Activated CD4-positive, alpha-beta T cell treated with anti-CD3 and anti-CD28 coated beads for 36 hours (primary cell): ENCODE measurements around the gene C1orf122. TPM values are rescaled to one million over a fixed set of nuclear protein-coding genes. Genes with fewer than 3 reads are reported as not detected.

ENCODE experiments used
- ATAC-seq: fragments of 200-7000 bp; cut with Tn5 transposase; one replicate; pipeline ENCODE4 v1.10.0; 2021; ENCODE audit warnings: mild to moderate bottlenecking, moderate library complexity
- CTCF ChIA-PET: fragments of 350-600 bp; sonication (Branson Sonifier 250); formaldehyde crosslinking; loops from one replicate; lab custom pipeline; 2021; ENCODE audit warnings: antibody characterized with exemption; lab: Charles Lee
- POLR2A ChIA-PET: fragments of 350-600 bp; sonication (Branson Sonifier 250); formaldehyde crosslinking; loops from one replicate; lab custom pipeline; 2021; ENCODE audit warnings: antibody characterized with exemption, inconsistent platforms; lab: Charles Lee
- DNase-seq: peaks from one replicate; pipeline ENCODE4 v3.0.0-alpha.2; 2020
- H3K27ac Mint-ChIP-seq: one replicate; pipeline ENCODE4 v1.8.0; 2021; ENCODE audit warnings: mixed read lengths
- H3K27me3 Mint-ChIP-seq: one replicate; pipeline ENCODE4 v1.8.0; 2021; ENCODE audit warnings: mixed read lengths
- H3K36me3 Mint-ChIP-seq: one replicate; pipeline ENCODE4 v1.8.0; 2021; ENCODE audit warnings: low read depth, mixed read lengths
- H3K4me1 Mint-ChIP-seq: one replicate; pipeline ENCODE4 v1.8.0; 2021; ENCODE audit warnings: mixed read lengths
- H3K4me3 Mint-ChIP-seq: one replicate; pipeline ENCODE4 v1.8.0; 2021; ENCODE audit warnings: mild to moderate bottlenecking, moderate library complexity, mixed read lengths
- H3K9me3 Mint-ChIP-seq: one replicate; pipeline ENCODE4 v1.8.0; 2021; ENCODE audit warnings: low read depth, mixed read lengths
- intact Hi-C, 2 experiments: fragments of 100-400 bp; cut with DNase I in 1 of 2; cut with micrococcal nuclease in 1 of 2; formaldehyde crosslinking; loops; one replicate each; pipeline versions ENCODE4 v1.14.2 to v1.15.1; 2022 to 2024; cut with DNase I, micrococcal nuclease
- total RNA-seq, 2 experiments: library from RNA; stranded (reverse); gene quantifications; one replicate each; pipeline ENCODE4 v1.2.3, GENCODE V29; 2021

C1orf122 gene
- total RNA-seq, 2 experiments from 2014 or later = 10.8 to 17.9 TPM

DNA sequence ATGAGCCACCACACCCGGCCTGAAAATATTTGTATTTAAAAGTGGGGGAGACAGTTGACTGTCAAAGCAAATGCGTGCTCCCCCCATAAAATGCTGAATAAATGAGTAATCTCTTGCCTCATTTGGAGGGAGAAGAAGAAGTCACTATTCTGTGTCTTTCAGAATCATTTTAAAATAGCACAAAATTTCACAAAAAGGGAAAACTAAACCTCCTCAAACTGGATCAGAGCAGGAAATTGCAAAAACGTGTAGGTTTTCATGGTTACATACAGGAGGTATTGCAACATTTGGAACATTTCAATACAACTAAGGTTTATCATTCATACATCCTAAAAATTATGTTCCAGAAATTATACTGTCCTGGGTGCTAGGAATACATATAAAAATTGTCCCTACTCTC lies 38.2 kb downstream of the C1orf122 start:
- Mint-ChIP-seq H3K4me3 (no peak overlapping the region), H3K27me3 (no peaks in the 10 kb centered on the region), H3K4me1 (peaks cover 48% of the 10 kb centered on the region), H3K9me3 (no peaks in the 10 kb centered on the region), H3K27ac (peak overlapping the region; percentile 21), H3K36me3 (peaks cover 20% of the 10 kb centered on the region)
- ChIA-PET CTCF (interaction anchor here (0.9 to 1.8 kb wide), 2 partner anchors 10 to 24 kb away, joined by 3 to 4 read pairs; no protein-coding TSS in a partner anchor), POLR2A (no interaction called here)
- no peak for DNase-seq
- intact Hi-C loops = no loop called here
- ATAC-seq = no peak

DNA sequence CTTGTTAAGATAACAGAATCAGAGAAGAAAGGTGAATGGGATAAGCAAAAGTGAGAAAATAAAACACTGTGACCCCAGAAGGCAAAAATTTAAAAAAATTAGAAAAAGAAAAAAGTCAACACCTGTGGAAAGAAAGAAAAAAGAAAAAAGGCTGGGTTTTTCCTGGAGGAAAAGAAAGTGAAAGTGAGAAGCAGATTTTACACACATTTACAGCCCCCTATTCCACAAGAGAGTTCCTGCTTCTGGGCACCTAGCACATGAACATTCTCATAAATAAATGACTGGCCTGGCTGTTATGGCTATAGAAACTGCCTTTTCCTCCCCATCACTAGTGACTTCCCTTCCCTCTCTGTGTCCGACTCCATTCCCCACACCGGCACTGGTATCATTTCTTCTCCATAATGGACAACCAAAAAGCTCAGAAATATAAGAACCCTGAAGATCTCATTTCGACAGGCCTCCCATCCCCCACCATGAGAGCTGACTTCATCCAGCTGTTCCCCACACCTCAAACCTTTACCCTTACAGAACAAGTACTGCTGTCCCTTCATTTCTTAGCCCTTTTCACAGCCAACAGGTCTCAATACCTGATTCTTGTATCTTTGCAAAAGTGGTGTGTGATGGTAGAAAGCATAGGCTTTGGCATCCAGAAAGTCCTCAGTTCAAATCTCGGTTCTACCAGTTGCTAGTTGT lies 39.2 kb downstream of the C1orf122 start:
- ChIA-PET POLR2A (interaction anchor here (0.7 kb wide), 1 partner anchor 64 kb away, joined by 11 read pairs; no protein-coding TSS in a partner anchor), CTCF (interaction anchor here (0.6 to 1.6 kb wide), 4 partner anchors 12 to 151 kb away, joined by 3 to 10 read pairs (median 3); partner anchors contain the start of gene MTF1)
- Mint-ChIP-seq H3K9me3 (no peaks in the 10 kb centered on the region), H3K4me3 (peak overlapping the region; percentile 57), H3K36me3 (peaks cover 20% of the 10 kb centered on the region), H3K27ac (peak overlapping the region; percentile 86), H3K27me3 (no peaks in the 10 kb centered on the region), H3K4me1 (peaks cover 48% of the 10 kb centered on the region)
- peak; percentile 19 for ATAC-seq
- peak; percentile 22 for DNase-seq
- intact Hi-C loops = no loop called here

DNA sequence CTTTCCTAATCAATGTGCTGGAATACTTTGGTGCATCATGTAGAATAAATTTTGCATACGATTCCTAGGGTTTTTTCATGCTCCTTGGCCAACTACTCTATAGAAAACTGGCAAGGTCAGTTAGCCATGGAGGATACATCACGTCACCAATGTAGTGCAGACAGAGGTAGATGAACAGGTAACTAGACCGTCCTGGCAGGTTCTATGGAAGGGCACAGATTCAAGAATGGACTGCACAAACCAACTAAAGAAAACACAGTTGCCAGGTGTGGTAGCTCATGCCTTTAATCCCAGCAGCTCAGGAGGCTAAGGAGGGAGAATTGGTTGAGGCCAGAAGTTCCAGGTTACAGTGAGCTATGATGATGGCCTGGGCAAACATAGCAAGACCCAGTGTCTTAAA lies 41.9 kb downstream of the C1orf122 start:
- DNase-seq (no peak), ATAC-seq (no peak)
- H3K27me3 Mint-ChIP-seq = no peaks in the 10 kb centered on the region
- CTCF ChIA-PET = interaction anchor here (1.2 kb wide), 1 partner anchor 246 kb away, joined by 3 read pairs; no protein-coding TSS in a partner anchor
- no peak overlapping the region for H3K27ac Mint-ChIP-seq
- POLR2A ChIA-PET = no interaction called here
- intact Hi-C loops = no loop called here
- no peaks in the 10 kb centered on the region for H3K9me3 Mint-ChIP-seq
- peaks cover 51% of the 10 kb centered on the region for H3K4me1 Mint-ChIP-seq
- peaks cover 26% of the 10 kb centered on the region for H3K36me3 Mint-ChIP-seq
- no peak overlapping the region for H3K4me3 Mint-ChIP-seq

DNA sequence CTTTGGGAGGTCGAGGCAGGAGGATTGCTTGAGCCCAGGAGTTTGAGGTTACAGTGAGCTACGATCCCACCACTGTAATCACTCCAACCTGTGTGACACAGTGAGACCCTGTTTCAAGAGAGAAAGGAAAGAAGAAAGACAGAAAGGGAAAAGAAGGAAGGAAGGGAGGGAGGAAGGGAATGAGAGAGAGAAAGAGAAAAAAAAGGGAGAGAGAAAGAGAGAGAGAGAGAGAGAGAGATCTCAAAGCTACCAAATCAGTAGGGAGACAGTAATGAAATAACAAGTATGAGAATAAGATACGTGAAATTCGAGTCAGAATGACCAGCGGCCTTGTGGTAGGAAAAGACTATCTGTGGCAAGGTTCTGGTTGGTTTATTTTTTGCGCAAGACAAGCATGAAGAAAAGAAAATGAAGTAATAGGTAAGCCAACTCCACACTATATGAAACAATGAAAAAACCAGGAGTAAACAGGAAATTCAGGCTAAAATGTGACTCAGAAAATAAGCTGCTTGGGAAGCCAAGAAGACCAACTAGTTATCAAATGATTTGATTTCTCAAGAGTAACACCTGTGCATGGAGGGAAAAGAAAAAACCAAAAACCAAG lies 42.9 kb downstream of the C1orf122 start:
- H3K4me3 Mint-ChIP-seq = no peak overlapping the region
- CTCF ChIA-PET = interaction anchor here (0.9 to 2.2 kb wide), 6 partner anchors 9 to 247 kb away, joined by 3 to 8 read pairs (median 4); partner anchors contain the start of gene MTF1
- H3K9me3 Mint-ChIP-seq = no peaks in the 10 kb centered on the region
- intact Hi-C loops = loop anchor here in 1 of 2 experiments (10.0 kb wide), 1 partner anchor 376 kb away; the partner anchor contains the start of gene ZC3H12A
- no peak for ATAC-seq
- no peak overlapping the region for H3K27ac Mint-ChIP-seq
- DNase-seq = no peak
- H3K27me3 Mint-ChIP-seq = no peaks in the 10 kb centered on the region
- H3K4me1 Mint-ChIP-seq = peaks cover 53% of the 10 kb centered on the region
- POLR2A ChIA-PET = no interaction called here
- peaks cover 27% of the 10 kb centered on the region for H3K36me3 Mint-ChIP-seq

DNA sequence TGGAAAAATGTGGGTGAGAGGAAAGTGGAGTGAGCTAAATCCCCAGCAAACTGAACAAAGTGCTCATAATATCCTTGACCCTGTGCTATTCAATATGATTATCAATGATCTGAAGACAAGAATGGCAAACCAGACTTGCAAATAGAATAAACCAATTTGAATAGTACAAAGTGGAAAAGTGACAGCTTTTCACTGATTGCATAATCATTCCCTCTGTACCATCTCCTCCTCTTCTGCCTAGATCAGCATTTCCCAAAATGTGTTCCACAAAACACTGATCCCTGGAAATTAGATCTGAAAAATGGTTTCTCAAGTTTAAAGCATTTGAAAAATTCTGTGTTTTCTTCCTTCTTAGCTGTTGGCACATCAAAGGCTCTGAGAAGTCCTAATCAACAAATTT lies 43.7 kb downstream of the C1orf122 start:
- no peaks in the 10 kb centered on the region for H3K27me3 Mint-ChIP-seq
- ATAC-seq (no peak), DNase-seq (no peak)
- ChIA-PET CTCF (interaction anchor here (0.6 to 2.2 kb wide), 7 partner anchors 8 to 1067 kb away, joined by 3 to 8 read pairs (median 4); partner anchors contain the start of gene MTF1), POLR2A (no interaction called here)
- H3K4me1 Mint-ChIP-seq = peaks cover 47% of the 10 kb centered on the region
- no peak overlapping the region for H3K27ac Mint-ChIP-seq
- peaks cover 27% of the 10 kb centered on the region for H3K36me3 Mint-ChIP-seq
- no peaks in the 10 kb centered on the region for H3K9me3 Mint-ChIP-seq
- H3K4me3 Mint-ChIP-seq = no peak overlapping the region
- intact Hi-C loops = loop anchor here in 1 of 2 experiments (10.0 kb wide), 1 partner anchor 376 kb away; the partner anchor contains the start of gene ZC3H12A

DNA sequence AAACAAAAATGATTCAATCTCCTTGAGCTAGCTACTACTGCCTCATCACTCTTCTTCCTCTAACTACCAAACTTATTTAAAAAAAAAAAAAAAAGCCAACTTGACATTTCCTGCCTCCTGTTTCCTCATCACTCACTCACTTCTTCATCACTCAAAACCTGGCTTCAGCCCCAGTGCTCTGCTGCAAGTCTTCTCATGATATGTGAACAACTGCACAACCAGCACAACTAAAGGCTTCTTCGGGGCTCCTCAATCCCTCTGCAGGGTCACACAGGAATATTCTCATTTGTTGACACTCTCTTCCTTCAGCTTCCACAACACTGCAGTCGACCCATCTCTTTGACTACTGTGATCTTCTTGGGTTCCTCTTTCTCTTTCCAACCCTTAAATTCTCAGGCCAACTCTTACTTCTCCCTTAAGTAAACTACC lies 44.2 kb downstream of the C1orf122 start:
- intact Hi-C loops = loop anchor here in 1 of 2 experiments (10.0 kb wide), 1 partner anchor 377 kb away; the partner anchor contains the start of gene ZC3H12A
- peaks cover 45% of the 10 kb centered on the region for H3K4me1 Mint-ChIP-seq
- no peak overlapping the region for H3K27ac Mint-ChIP-seq
- H3K36me3 Mint-ChIP-seq = peaks cover 28% of the 10 kb centered on the region
- H3K27me3 Mint-ChIP-seq = no peaks in the 10 kb centered on the region
- no peaks in the 10 kb centered on the region for H3K9me3 Mint-ChIP-seq
- CTCF ChIA-PET = interaction anchor here (0.6 to 2.2 kb wide), 6 partner anchors 7 to 1066 kb away, joined by 3 to 8 read pairs (median 4); partner anchors contain the start of gene MTF1
- ATAC-seq (peak; percentile 66), DNase-seq (peak; percentile 10)
- POLR2A ChIA-PET = interaction anchor here (0.6 to 0.7 kb wide), 3 partner anchors 97 to 922 kb away, joined by 3 to 6 read pairs (median 4); no protein-coding TSS in a partner anchor
- no peak overlapping the region for H3K4me3 Mint-ChIP-seq

DNA sequence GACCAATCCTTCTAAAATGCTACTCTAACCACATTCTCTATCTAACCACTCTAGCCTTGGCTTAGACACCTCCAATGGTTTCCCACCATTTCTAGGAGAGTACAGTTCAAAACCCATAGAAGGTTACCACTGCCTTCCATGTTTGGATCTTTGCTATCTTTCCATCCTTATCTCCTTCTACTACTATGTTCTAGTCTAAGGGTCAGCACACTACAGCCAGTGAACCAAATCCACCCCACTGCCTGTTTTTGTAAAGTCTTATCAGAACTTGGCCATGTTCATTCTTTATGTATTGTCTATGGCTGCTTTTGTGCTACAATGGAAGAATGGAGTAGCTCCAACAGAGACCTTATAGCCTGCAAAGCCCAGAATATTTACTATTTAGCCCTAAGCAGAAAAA lies 45.6 kb downstream of the C1orf122 start:
- CTCF ChIA-PET = interaction anchor here (0.9 kb wide), 1 partner anchor 30 kb away, joined by 3 read pairs; no protein-coding TSS in a partner anchor
- H3K27ac Mint-ChIP-seq = no peak overlapping the region

DNA sequence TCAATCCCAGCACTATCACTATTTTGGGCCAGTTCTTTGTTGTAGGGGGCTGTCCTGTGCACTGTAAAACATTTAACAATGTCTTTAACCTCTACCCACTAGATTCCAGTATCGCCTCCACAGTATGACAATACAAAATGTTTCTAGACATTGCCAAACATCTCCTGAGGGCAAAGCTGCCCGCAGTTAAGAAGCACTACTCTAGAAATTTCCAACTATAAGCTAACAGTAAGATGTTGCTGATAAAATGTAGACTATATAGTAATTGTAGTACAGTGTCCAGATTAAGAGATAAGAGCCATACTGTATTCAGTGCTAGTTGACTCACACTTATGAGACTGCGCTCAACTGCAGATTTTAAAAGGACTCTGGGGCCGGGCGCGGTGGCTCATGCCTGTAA lies 46.8 kb downstream of the C1orf122 start:
- Mint-ChIP-seq H3K27ac (peak overlapping the region; percentile 3), H3K4me3 (no peak overlapping the region), H3K27me3 (no peaks in the 10 kb centered on the region), H3K4me1 (peaks cover 44% of the 10 kb centered on the region), H3K36me3 (peaks cover 29% of the 10 kb centered on the region), H3K9me3 (no peaks in the 10 kb centered on the region)
- intact Hi-C loops = loop anchor here in 1 of 2 experiments (10.0 kb wide), 1 partner anchor 380 kb away; the partner anchor contains the start of gene ZC3H12A
- ATAC-seq = no peak
- ChIA-PET CTCF (interaction anchor here (1.2 to 1.7 kb wide), 2 partner anchors 10 to 38 kb away, joined by 4 to 6 read pairs; no protein-coding TSS in a partner anchor), POLR2A (no interaction called here)
- DNase-seq = no peak

More for the DNA sequence above, 45.6 kb downstream of the C1orf122 start:
- POLR2A ChIA-PET = no interaction called here
- ATAC-seq = no peak
- Mint-ChIP-seq H3K4me1 (peaks cover 47% of the 10 kb centered on the region), H3K9me3 (no peaks in the 10 kb centered on the region), H3K36me3 (peaks cover 33% of the 10 kb centered on the region), H3K4me3 (no peak overlapping the region), H3K27me3 (no peaks in the 10 kb centered on the region)
- intact Hi-C loops = loop anchor here in 1 of 2 experiments (10.0 kb wide), 1 partner anchor 378 kb away; the partner anchor contains the start of gene ZC3H12A
- no peak for DNase-seq

Other genes starting within 250 kb of the C1orf122 start
- 10 to 100 TPM; 82.3 to 98.8 TPM for gene GNL2, start 211.9 kb upstream of the C1orf122 start, total RNA-seq
- not detected for gene RSPO1, start 172.9 kb upstream of the C1orf122 start, total RNA-seq
- 10 to 100 TPM; 61.2 to 61.7 TPM for gene CDCA8, start 115.3 kb upstream of the C1orf122 start, total RNA-seq
- under 1 TPM; 0.43 to 0.51 TPM for gene EPHA10, start 42.7 kb upstream of the C1orf122 start, total RNA-seq
- 1 to 10 TPM; 1.0 TPM for gene MANEAL, start 13.9 kb upstream of the C1orf122 start, total RNA-seq
- 10 to 100 TPM; 22.9 to 36.3 TPM for gene YRDC, start 418 bp downstream of the C1orf122 start, total RNA-seq
- 10 to 100 TPM; 16.1 to 23.8 TPM for gene MTF1, start 51.8 kb downstream of the C1orf122 start, total RNA-seq
- 10 to 100 TPM; 27.7 to 28.9 TPM for gene INPP5B, start 139.3 kb downstream of the C1orf122 start, total RNA-seq
- 100 to 1,000 TPM; 131 TPM for gene SF3A3, start 182.2 kb downstream of the C1orf122 start, total RNA-seq
- gene FHL3, start 197.7 kb downstream of the C1orf122 start, total RNA-seq = 10 to 100 TPM; 21.1 to 23.8 TPM
- 10 to 100 TPM; 68.9 to 82.4 TPM for gene UTP11, start 204.9 kb downstream of the C1orf122 start, total RNA-seq
- under 1 TPM; 0.11 to 0.26 TPM for gene POU3F1, start 239.0 kb downstream of the C1orf122 start, total RNA-seq